Fibroblast of pulmonary artery (primary cell): ENCODE results near the gene HMHB1.

Experiments used
- DNase-seq: peaks from one replicate; pipeline ENCODE4 v3.0.0-alpha.2; 2010; ENCODE audit warnings: low read depth
- H3K4me3 ChIP-seq: replicated peaks from 2 replicates; pipeline ENCODE4 v1.5.1; 2011; ENCODE audit warnings: low read depth, mild to moderate bottlenecking, control low read depth, low read length, moderate library complexity
- CTCF ChIP-seq: IDR thresholded peaks from 2 replicates; pipeline ENCODE4 v1.5.1; 2011; ENCODE audit warnings: mild to moderate bottlenecking, control low read depth, low read length, inconsistent platforms; ENCODE audit errors: missing control alignments

Gene HMHB1

DNA sequence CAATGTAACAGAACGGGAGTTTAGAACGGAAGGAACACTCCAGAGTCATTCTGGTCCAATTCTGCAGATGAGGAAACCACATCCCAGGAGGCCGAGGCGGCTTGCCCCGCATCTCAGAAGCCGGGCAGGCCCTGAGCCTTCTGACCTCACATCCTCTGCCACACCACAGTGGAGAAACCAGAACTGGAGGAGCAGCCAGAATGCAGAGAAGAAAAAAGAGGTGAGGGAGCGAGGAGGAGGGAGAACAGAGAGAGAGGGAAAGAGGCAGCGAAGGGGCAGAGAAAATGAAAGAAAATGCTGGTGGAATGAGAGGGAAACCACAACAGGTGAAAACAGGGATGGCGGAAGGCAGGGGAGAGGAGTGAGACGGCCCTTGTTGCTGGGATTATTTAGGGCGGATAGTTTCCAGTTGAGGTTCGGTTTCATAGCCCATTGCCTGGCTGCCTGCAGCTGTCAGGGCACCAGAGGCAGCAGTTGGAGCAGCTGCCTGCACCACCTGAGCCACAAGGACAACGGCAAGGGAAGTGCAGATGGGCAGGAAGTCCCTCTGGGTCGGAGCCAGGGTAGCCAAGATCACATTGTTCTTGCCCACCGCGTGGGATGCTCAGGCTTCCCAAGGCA, at the start of gene HMHB1:
HMHB1 (plus strand) TSS at position 77 of the 621 bp plus-strand sequence.
- no peak for TF ChIP-seq CTCF
- no peak within 1 kb of the TSS for H3K4me3 ChIP-seq
- DNase-seq = no peak

DNA sequence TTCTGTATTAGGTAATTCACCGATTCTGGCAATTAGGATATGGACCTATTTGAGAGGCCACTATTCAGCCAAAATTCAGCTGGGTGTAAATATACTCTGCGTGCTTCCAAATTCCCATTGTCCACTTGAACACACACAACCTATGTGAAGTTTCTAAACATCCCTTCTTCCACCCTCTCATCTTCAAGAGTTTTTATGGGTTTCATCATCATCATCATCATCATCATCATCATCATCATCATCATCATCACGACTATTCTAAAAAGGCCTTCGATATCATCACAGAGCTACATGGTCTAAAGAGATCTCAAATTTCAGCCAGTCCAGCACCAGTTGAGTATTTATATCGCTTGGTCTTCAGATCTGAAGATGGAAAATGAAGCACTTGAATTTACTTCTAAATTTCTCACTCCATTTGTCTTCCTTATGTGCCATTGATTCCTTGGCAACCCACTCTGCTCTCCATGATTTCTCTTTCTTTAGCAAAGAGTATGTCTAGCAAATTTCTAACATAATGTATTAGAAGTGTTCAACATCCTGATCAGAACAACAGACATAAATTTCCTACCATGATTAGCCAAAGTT, 49.2 kb upstream of the HMHB1 start:
- no peak for DNase-seq
- no peak overlapping the region for H3K4me3 ChIP-seq
- no peak for TF ChIP-seq CTCF

- H3K4me3 ChIP-seq = no peak overlapping the region
- no peak for TF ChIP-seq CTCF
- DNase-seq = no peak
Measured at GRCh38 chr5:143767162-143767561, 44.8 kb upstream of the HMHB1 start.

DNA sequence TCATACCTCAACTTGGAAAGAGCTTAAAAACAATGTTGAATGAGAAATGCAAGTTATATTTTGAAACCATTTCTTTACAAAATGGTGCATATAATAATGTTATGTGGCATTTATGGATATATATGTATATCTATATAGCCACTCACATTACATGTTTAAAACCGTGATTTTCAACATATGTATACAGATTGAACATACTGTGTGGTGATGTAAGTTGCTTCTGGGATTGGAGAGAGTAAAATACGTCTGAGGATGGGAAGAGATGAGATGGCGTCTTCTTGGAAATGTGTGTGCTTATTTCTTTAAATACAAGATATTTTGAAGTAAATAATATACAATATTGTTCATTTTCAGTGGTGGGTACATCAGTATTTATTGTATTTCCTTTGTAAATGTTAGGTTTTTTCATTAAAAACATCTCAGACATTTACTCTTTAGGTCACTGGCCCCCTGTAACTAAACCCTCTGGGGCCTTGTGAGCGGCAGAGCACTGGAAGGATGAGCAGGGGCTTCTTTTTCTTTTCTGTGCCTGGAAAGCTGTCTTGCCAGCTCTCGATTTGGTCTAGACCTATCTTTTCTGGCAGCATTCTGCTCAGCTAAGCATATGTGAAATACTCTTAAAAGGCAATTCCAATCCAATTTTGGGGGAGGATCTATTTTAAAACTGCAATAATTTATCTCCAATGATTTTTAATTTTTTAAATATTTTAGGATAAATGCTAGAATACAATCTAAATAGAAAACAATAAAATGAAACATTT, 42.8 kb upstream of the HMHB1 start:
- DNase-seq = no peak
- no peak overlapping the region for H3K4me3 ChIP-seq
- no peak for TF ChIP-seq CTCF

- no peak for TF ChIP-seq CTCF
- no peak for DNase-seq
- no peak overlapping the region for H3K4me3 ChIP-seq
Measured at GRCh38 chr5:143770450-143770849, 41.5 kb upstream of the HMHB1 start.

DNA sequence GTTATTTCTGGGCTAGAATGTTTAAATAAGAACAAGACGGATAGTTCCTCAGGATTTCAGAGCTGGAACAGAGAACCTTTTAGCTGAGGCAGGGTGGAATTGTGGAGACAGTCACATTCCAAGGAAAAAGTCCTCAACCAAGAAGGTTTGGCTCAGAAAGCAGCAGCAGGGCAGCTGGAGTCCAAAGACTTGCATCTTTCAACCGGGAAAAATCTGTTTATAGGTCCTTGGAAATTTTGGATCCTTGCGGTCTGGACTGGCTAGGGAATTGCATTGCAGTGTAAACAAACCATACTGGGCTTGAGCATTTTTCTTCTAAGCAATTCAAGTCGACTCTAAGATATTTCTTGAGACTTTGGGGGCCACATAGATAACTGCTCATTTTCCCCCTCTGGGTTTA, 40.8 kb upstream of the HMHB1 start:
- no peak for DNase-seq
- H3K4me3 ChIP-seq = no peak overlapping the region
- TF ChIP-seq CTCF = no peak
